ENCODE results near the gene TKTL1. TPM values are rescaled to one million over a fixed set of nuclear protein-coding genes. Genes with fewer than 3 reads are reported as not detected.

Gene TKTL1, protein sequence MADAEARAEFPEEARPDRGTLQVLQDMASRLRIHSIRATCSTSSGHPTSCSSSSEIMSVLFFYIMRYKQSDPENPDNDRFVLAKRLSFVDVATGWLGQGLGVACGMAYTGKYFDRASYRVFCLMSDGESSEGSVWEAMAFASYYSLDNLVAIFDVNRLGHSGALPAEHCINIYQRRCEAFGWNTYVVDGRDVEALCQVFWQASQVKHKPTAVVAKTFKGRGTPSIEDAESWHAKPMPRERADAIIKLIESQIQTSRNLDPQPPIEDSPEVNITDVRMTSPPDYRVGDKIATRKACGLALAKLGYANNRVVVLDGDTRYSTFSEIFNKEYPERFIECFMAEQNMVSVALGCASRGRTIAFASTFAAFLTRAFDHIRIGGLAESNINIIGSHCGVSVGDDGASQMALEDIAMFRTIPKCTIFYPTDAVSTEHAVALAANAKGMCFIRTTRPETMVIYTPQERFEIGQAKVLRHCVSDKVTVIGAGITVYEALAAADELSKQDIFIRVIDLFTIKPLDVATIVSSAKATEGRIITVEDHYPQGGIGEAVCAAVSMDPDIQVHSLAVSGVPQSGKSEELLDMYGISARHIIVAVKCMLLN
- total RNA-seq (ENCODE audit: low replicate concordance): not detected in 2 replicates

DNA sequence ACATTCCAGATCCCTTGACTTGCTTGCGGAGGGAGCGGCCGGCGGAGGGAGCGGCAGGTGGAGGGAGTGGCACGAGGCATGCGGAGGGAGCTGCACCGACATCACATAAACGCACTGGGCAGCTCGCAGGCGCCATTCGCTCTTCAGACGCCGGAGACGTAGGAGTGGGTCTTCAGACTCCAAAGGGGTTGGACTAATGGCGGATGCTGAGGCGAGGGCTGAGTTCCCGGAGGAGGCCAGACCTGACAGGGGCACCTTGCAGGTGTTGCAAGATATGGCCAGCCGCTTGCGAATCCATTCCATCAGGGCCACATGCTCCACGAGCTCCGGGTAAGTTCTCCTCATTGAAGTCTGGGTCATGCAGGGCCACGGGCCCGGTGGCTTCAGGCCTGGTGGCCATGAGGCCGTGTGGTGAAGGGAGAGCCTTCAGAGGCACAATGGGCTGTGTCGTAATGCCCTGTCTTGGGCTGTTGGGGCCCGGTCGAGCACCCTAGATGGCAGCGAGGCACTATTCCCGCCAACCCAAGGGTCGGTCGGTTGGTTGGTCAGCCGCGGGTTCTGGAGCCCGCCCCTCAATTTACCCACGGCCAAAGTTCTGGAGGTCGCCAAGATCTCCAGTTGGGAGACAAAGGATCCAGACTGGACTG, at the start of gene TKTL1:
TSS of gene TKTL1 (plus strand) at position 132 of the 647 bp plus-strand sequence. CDS start at position 197, 65 bp downstream.

DNA sequence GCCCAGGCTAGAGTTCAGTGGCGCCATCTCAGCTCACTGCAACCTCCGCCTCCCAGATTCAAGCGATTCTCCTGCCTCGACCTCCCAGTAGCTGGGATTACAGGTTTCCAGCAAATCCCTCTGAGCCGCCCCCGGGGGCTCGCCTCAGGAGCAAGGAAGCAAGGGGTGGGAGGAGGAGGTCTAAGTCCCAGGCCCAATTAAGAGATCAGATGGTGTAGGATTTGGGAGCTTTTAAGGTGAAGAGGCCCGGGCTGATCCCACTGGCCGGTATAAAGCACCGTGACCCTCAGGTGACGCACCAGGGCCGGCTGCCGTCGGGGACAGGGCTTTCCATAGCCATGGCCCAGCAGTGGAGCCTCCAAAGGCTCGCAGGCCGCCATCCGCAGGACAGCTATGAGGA, 38.3 kb upstream of the TKTL1 start, which contains the start of gene OPN1MW3:
TSS of gene OPN1MW3 (plus strand) at position 301 of the 400 bp plus-strand sequence. CDS start at position 339, 38 bp downstream.

DNA sequence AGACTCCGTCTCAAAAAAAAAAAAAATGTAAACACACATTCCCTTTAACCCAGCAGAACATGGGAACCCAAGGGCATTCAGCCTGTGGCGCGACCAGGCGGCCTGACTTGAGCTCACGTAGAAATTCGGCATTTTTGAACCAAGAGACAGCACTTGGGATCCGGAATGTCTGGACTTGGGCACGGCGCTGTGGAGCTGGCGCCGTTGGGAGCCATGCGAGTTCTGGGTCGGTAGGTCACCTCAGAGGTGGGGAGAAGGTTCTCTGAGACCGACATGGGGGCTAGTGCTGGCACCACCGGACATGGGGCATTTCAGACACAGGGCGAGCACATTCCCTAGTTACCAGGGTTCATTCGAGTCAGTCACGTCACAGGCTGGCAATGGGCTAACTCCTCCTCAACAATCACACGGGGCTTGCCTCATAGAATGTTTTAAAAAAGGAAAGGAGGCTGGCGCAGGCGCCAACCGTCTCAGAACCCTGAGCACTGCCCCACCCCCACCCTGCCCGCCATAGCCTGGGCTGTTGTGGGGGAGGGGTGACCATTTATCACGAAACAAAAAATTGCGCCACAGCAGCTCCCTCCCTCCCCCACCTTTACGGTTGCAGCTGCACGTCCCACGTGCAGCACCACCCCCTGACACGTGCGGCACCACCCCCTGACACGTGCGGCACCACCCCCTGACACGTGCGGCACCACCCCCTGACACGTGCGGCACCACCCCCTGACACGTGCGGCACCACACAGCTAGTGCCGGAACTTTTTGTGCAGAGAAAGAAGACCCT, 612 bp upstream of the TKTL1 start, which contains the start of gene TEX28:
TSS of gene TEX28 (minus strand) at position 334 of the 784 bp plus-strand sequence. CDS start 3,007 bp downstream, outside the sequence.

DNA sequence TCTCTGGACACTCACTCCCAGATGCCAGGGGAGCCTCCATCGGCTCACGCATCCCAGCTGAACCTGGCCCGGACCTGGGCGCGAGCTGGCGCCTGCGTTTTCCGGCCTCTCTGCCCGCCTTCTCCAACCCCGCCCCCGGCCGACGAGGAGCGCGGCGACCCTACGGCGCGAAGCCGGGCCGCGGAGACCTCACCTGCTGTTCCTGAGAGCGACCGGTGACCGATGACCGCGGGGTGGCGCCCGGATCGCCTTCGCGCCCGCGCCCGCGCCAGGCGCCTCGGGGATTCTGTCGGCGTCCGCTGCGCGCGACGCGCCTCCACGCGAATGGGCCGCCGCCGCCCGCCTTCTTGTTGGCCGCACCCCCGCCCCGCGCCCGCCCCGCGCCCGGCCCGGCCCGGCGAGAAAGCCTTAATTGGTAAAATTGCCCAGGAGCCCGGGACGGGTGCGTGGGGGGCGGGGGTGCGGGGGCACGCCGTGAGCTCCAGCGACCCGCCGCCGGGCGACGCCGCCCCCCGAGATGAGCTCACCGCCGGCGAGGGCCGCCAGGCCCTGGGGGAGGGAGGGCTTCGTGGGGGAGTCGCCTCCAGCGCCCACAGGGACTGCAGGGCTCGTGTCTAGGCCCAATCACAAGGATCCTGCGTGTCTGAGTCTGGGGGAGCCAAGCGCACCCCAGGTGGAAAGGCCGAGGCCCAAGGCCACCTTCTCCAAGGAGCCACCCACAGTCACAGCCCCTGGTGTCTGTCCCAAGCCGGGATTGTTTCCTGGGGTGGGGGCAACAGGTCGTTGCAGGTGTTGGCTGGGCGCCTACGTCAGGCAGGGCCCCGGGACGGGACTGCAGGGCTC, 78.9 kb downstream of the TKTL1 start, which contains the start of gene FLNA:
TSS of gene FLNA (minus strand) at position 322 of the 843 bp plus-strand sequence. CDS start 3,389 bp downstream, outside the sequence.

DNA sequence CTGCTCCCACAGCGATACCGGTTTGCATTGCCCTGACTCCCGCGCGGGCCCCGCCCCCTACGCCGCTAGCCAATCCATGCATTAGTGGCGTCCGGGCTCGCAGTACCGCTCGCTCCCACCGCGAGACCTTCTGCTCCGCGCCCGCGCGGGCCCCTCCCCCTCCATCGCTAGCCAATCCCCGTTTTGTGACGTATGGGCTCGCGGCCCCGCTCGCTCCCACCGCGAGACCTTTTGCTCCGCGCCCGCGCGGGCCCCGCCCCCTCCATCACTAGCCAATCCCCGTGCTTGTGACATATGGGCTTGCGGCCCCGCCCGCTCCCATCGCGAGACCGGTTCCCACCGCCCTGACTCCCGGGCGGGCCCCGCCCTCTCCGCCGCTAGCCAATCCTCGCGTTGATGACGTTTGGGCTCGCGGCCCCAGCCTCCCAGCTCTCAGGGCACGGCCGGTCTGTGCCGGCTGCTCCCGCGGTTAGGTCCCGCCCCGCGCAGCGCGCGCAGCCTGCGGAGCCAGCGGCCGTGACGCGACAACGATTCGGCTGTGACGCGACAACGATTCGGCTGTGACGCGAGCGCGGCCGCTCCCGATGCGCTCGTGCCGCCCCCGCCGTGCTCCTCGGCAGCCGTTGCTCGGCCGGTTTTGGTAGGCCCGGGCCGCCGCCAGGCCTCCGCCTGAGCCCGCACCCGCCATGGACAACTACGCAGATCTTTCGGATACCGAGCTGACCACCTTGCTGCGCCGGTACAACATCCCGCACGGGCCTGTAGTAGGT, 83.4 kb downstream of the TKTL1 start, which contains the start of gene EMD:
TSS of gene EMD (plus strand) at position 497 of the 770 bp plus-strand sequence. CDS start at position 687, 190 bp downstream.

Other genes with a start within 250 kb of the TKTL1 start
- gene MECP2, start 198.1 kb upstream of the TKTL1 start, total RNA-seq (ENCODE audit: low replicate concordance): 11.0 and 17.7 TPM in 2 replicates
- not detected in 2 replicates for gene OPN1LW, start 151.6 kb upstream of the TKTL1 start, total RNA-seq (ENCODE audit: low replicate concordance)
- gene OPN1MW, start 113.2 kb upstream of the TKTL1 start, total RNA-seq (ENCODE audit: low replicate concordance): not detected in 2 replicates
- gene OPN1MW2, start 76.0 kb upstream of the TKTL1 start, total RNA-seq (ENCODE audit: low replicate concordance): not detected in 2 replicates
- gene OPN1MW3, start 38.2 kb upstream of the TKTL1 start, total RNA-seq (ENCODE audit: low replicate concordance): not detected in 2 replicates
- not detected in 2 replicates for gene TEX28, start 671 bp upstream of the TKTL1 start, total RNA-seq (ENCODE audit: low replicate concordance)
- 2,276 and 2,381 TPM in 2 replicates for gene FLNA, start 78.8 kb downstream of the TKTL1 start, total RNA-seq (ENCODE audit: low replicate concordance)
- 15.9 and 23.0 TPM in 2 replicates for gene EMD, start 83.5 kb downstream of the TKTL1 start, total RNA-seq (ENCODE audit: low replicate concordance)
- gene RPL10, start 102.6 kb downstream of the TKTL1 start, total RNA-seq (ENCODE audit: low replicate concordance): 1,663 and 2,613 TPM in 2 replicates
- 34.3 and 98.6 TPM in 2 replicates for gene DNASE1L1, start 113.5 kb downstream of the TKTL1 start, total RNA-seq (ENCODE audit: low replicate concordance)
- gene TAFAZZIN, start 115.7 kb downstream of the TKTL1 start, total RNA-seq (ENCODE audit: low replicate concordance): 12.3 and 18.6 TPM in 2 replicates
- 43.1 and 65.7 TPM in 2 replicates for gene ATP6AP1, start 132.9 kb downstream of the TKTL1 start, total RNA-seq (ENCODE audit: low replicate concordance)
- gene GDI1, start 141.4 kb downstream of the TKTL1 start, total RNA-seq (ENCODE audit: low replicate concordance): 115 and 175 TPM in 2 replicates
- 105 and 224 TPM in 2 replicates for gene FAM50A, start 148.3 kb downstream of the TKTL1 start, total RNA-seq (ENCODE audit: low replicate concordance)
- 9.6 and 17.3 TPM in 2 replicates for gene PLXNA3, start 162.5 kb downstream of the TKTL1 start, total RNA-seq (ENCODE audit: low replicate concordance)
- 14.9 and 16.4 TPM in 2 replicates for gene LAGE3, start 183.5 kb downstream of the TKTL1 start, total RNA-seq (ENCODE audit: low replicate concordance)
- 18.7 and 42.7 TPM in 2 replicates for gene UBL4A, start 190.8 kb downstream of the TKTL1 start, total RNA-seq (ENCODE audit: low replicate concordance)
- gene SLC10A3, start 194.8 kb downstream of the TKTL1 start, total RNA-seq (ENCODE audit: low replicate concordance): 11.6 and 12.5 TPM in 2 replicates
- gene FAM3A, start 220.4 kb downstream of the TKTL1 start, total RNA-seq (ENCODE audit: low replicate concordance): 32.1 and 41.5 TPM in 2 replicates

Data from smooth muscle cell of the coronary artery (primary cell).